Measurements from ENCODE around the gene KPNA6.

- TF ChIP-seq CTCF (IDR thresholded peaks at IDR 0.05) = no peak
- no peak for TF ChIP-seq POLR2AphosphoS5 (IDR thresholded peaks at IDR 0.05; ENCODE audit: low read depth, low read length)
- no peak for TF ChIP-seq REST (IDR thresholded peaks at IDR 0.05; ENCODE audit: insufficient read depth in 1 of 2, low read depth in 2 of 2, low read length in 1 of 2)
These were observed 89.2 kb downstream of the KPNA6 start for GRCh38 chr1:32197074-32197473.

Measured in Panc1 (cell line).